ENCODE results near the gene TBXT. TPM values are rescaled to one million over a fixed set of nuclear protein-coding genes. Genes with fewer than 3 reads are reported as not detected.

The TBXT gene, protein sequence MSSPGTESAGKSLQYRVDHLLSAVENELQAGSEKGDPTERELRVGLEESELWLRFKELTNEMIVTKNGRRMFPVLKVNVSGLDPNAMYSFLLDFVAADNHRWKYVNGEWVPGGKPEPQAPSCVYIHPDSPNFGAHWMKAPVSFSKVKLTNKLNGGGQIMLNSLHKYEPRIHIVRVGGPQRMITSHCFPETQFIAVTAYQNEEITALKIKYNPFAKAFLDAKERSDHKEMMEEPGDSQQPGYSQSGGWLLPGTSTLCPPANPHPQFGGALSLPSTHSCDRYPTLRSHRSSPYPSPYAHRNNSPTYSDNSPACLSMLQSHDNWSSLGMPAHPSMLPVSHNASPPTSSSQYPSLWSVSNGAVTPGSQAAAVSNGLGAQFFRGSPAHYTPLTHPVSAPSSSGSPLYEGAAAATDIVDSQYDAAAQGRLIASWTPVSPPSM
- polyA plus RNA-seq (2013, experiment 1 of 2): not detected
- not detected for polyA plus RNA-seq (2013, experiment 2 of 2)

DNA sequence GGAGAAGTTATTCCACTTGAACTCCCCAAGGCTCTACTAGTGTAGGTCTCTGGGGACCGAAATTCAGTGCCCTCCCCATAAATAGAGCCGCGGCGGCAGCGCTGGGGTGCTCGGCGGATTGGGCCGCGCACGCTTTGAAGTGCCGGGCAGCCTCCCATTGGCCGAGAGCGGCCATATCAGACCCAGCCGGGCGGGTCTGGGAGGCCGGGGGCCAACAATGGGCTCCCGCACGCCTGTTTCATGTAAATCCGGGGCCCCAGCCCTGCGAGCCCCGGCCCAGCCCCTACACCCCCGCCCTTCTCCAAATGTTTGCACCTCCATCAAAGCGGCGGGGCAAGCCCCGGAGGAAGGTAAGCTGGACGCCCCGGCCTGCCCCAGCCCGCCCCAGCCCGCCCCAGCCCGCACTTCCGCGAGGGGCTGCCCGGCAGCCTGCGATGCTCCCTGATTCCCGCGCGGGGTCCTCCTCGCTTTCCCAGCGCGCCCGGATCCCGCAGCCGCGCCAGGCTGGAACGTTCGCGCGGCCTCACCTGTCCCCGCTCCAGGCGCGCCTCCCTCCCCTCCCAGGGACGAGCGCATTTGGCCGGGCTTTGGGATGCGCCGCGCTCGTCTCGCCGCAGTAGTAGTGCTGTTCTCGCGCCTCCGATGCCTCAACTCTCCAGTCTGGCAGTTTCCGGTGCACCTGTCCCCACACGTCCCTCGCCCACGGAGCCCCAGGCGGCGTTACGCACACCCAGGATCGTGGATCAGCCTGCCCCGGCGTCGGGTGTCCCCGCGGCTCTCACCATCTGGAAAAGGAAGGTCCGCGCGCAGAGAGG lies at the start of gene TBXT:
TSS of gene TBXT (minus strand) at position 51 of the 815 bp plus-strand sequence. CDS start 260 bp downstream, outside the sequence.
- peaks cover 57 to 97% (median 88%) of the 10 kb centered on the region in 3 experiments for H3K27me3 ChIP-seq (ENCODE audit: control insufficient read depth in 3 of 3, insufficient read depth in 3 of 3, low read depth in 1 of 3, low read length in 3 of 3)
- H3K36me3 ChIP-seq (replicated peaks in 1 of 2; ENCODE audit: control insufficient read depth in 2 of 2, insufficient read depth in 2 of 2, low read length in 2 of 2): no peaks in the 10 kb centered on the region
- no peak within 1 kb of the TSS for H4K8ac ChIP-seq (ENCODE audit: low read depth, low read length)
- H2BK5ac ChIP-seq (ENCODE audit: low read length): no peak within 1 kb of the TSS
- H3K79me1 ChIP-seq (ENCODE audit: low read depth, low read length): no peaks in the 10 kb centered on the region
- H3K9me3 ChIP-seq (replicated peaks in 1 of 2; ENCODE audit: control insufficient read depth in 2 of 2, insufficient read depth in 1 of 2, low read depth in 1 of 2, low read length in 2 of 2): peaks cover 0 to 4% of the 10 kb centered on the region in 2 donors
- no peak within 1 kb of the TSS for H2BK120ac ChIP-seq (ENCODE audit: low read depth, low read length)
- peak within 1 kb of the TSS; percentile 22 for H2BK15ac ChIP-seq (ENCODE audit: low read length)
- H2BK12ac ChIP-seq (ENCODE audit: low read length): no peak within 1 kb of the TSS
- peak within 1 kb of the TSS; percentile 54 for H2AK5ac ChIP-seq (ENCODE audit: low read depth, low read length)
- H3K4me1 ChIP-seq (ENCODE audit: control insufficient read depth in 2 of 2, insufficient read depth in 1 of 2, low read depth in 1 of 2, low read length in 2 of 2): peaks cover 0 to 17% of the 10 kb centered on the region in 2 donors
- no peak within 1 kb of the TSS for H3K27ac ChIP-seq (replicated peaks; ENCODE audit: low read length)
- no peak within 1 kb of the TSS for H4K91ac ChIP-seq (ENCODE audit: low read depth, low read length, poor library complexity)
- peak within 1 kb of the TSS in 1 of 2 donors; percentile 70 for H3K4me3 ChIP-seq (ENCODE audit: low read length in 2 of 2)
- H3K4me2 ChIP-seq (ENCODE audit: insufficient read depth, low read length, poor library complexity, severe bottlenecking): peak within 1 kb of the TSS; percentile 75
- H3K9ac ChIP-seq (ENCODE audit: low read depth, low read length, poor library complexity): no peak within 1 kb of the TSS
- peak within 1 kb of the TSS; percentile 83 for H3K18ac ChIP-seq (ENCODE audit: low read length)
- H3K23ac ChIP-seq (ENCODE audit: low read depth, low read length, poor library complexity): peak within 1 kb of the TSS; percentile 69
- no peak for DNase-seq (ENCODE audit: low spot score)
- H2AFZ ChIP-seq (ENCODE audit: low read length): peak within 1 kb of the TSS; percentile 73
- no CpG with 5 or more reads among the region's 79 CpGs for WGBS, 2 donors (ENCODE audit: extremely low coverage in 2 of 2, insufficient read length in 2 of 2, insufficient replicate concordance in 1 of 2)
- H3K4ac ChIP-seq (ENCODE audit: low read length): no peak within 1 kb of the TSS
- H3K14ac ChIP-seq (ENCODE audit: low read length): peak within 1 kb of the TSS; percentile 72

DNA sequence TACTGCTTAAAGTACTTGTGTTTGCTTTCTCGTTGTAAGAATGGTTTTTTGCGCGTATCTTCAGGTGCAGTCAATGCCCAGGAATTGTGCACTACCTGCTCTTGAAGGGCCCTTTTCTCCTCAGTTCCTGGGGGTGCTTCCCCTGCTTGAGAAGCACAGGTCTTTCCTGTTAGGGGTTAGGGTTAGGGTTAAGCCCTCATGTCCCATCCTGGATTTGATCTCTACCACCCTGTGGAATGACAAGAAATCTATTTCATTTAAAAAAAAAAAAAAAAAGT lies 39.6 kb upstream of the TBXT start:
- H3K4me3 ChIP-seq (ENCODE audit: low read length in 2 of 2): no peak overlapping the region
- H3K14ac ChIP-seq (ENCODE audit: low read length): no peak overlapping the region
- peaks cover 0 to 27% (median 0%) of the 10 kb centered on the region in 3 experiments for H3K27me3 ChIP-seq (ENCODE audit: control insufficient read depth in 3 of 3, insufficient read depth in 3 of 3, low read depth in 1 of 3, low read length in 3 of 3)
- no peak overlapping the region for H2BK15ac ChIP-seq (ENCODE audit: low read length)
- H2BK5ac ChIP-seq (ENCODE audit: low read length): no peak overlapping the region
- H3K79me1 ChIP-seq (ENCODE audit: low read depth, low read length): no peaks in the 10 kb centered on the region
- H3K4ac ChIP-seq (ENCODE audit: low read length): no peak overlapping the region
- no peak overlapping the region for H2BK120ac ChIP-seq (ENCODE audit: low read depth, low read length)
- H2BK12ac ChIP-seq (ENCODE audit: low read length): no peak overlapping the region
- no peak overlapping the region for H3K18ac ChIP-seq (ENCODE audit: low read length)
- H3K9me3 ChIP-seq (replicated peaks in 1 of 2; ENCODE audit: control insufficient read depth in 2 of 2, insufficient read depth in 1 of 2, low read depth in 1 of 2, low read length in 2 of 2): no peaks in the 10 kb centered on the region
- H2AK5ac ChIP-seq (ENCODE audit: low read depth, low read length): no peak overlapping the region
- no peak overlapping the region for H3K27ac ChIP-seq (replicated peaks; ENCODE audit: low read length)
- no peak for DNase-seq (ENCODE audit: low spot score)
- H4K8ac ChIP-seq (ENCODE audit: low read depth, low read length): no peak overlapping the region
- WGBS, 2 donors (ENCODE audit: extremely low coverage in 2 of 2, insufficient read length in 2 of 2, insufficient replicate concordance in 1 of 2): no CpG with 5 or more reads among the region's 3 CpGs
- no peaks in the 10 kb centered on the region for H3K36me3 ChIP-seq (replicated peaks in 1 of 2; ENCODE audit: control insufficient read depth in 2 of 2, insufficient read depth in 2 of 2, low read length in 2 of 2)
- H3K4me1 ChIP-seq (ENCODE audit: control insufficient read depth in 2 of 2, insufficient read depth in 1 of 2, low read depth in 1 of 2, low read length in 2 of 2): peaks cover 0 to 7% of the 10 kb centered on the region in 2 donors
- H3K4me2 ChIP-seq (ENCODE audit: insufficient read depth, low read length, poor library complexity, severe bottlenecking): no peak overlapping the region
- H2AFZ ChIP-seq (ENCODE audit: low read length): no peak overlapping the region
- no peak overlapping the region for H3K23ac ChIP-seq (ENCODE audit: low read depth, low read length, poor library complexity)
- no peak overlapping the region for H3K9ac ChIP-seq (ENCODE audit: low read depth, low read length, poor library complexity)
- H4K91ac ChIP-seq (ENCODE audit: low read depth, low read length, poor library complexity): no peak overlapping the region

DNA sequence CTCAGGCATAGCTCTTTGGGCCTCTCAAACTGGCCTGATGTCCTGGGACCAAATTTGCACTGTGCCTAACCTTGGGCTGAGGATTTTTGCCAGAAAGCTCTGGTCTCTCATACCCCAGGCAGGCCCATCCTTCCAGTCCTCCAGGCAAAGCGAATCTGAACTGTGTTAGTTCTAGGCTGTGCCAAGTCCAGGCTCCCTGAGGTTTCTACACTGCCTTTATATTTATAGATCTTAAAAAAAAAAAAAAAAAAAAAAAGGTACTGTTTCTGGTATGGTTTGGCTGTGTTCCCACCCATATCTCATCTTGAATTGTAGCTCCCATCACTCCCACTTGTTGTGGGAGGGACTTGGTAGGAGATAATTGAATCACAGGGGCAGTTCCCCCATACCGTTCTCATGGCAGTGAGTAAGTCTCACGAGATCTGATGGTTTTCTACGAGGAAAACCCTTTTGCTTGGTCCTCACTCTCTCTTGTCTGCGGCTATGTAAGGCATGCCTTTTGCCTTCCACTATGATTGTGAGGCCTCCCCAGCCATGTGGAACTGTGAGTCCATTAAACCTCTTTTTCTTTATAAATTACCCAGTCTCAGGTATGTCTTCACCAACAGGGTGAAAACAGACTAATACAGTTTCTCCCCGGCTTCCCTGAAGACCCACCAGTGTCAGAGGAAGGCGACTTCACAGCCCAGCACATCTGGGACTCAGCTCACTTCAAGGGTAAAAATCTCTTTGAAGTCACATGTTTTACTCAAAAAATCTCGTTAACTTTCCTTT lies 39.0 kb upstream of the TBXT start:
- H3K79me1 ChIP-seq (ENCODE audit: low read depth, low read length): no peaks in the 10 kb centered on the region
- no peak overlapping the region for H2AK5ac ChIP-seq (ENCODE audit: low read depth, low read length)
- no peak overlapping the region for H3K4me2 ChIP-seq (ENCODE audit: insufficient read depth, low read length, poor library complexity, severe bottlenecking)
- no peak overlapping the region for H3K18ac ChIP-seq (ENCODE audit: low read length)
- no peaks in the 10 kb centered on the region for H3K9me3 ChIP-seq (replicated peaks in 1 of 2; ENCODE audit: control insufficient read depth in 2 of 2, insufficient read depth in 1 of 2, low read depth in 1 of 2, low read length in 2 of 2)
- no peak overlapping the region for H2AFZ ChIP-seq (ENCODE audit: low read length)
- no peak overlapping the region for H3K4ac ChIP-seq (ENCODE audit: low read length)
- H3K4me1 ChIP-seq (ENCODE audit: control insufficient read depth in 2 of 2, insufficient read depth in 1 of 2, low read depth in 1 of 2, low read length in 2 of 2): peaks cover 0 to 7% of the 10 kb centered on the region in 2 donors
- no peak overlapping the region for H3K4me3 ChIP-seq (ENCODE audit: low read length in 2 of 2)
- H2BK120ac ChIP-seq (ENCODE audit: low read depth, low read length): no peak overlapping the region
- H3K14ac ChIP-seq (ENCODE audit: low read length): no peak overlapping the region
- no peak overlapping the region for H2BK5ac ChIP-seq (ENCODE audit: low read length)
- no peak overlapping the region for H3K27ac ChIP-seq (replicated peaks; ENCODE audit: low read length)
- no peak overlapping the region for H4K91ac ChIP-seq (ENCODE audit: low read depth, low read length, poor library complexity)
- H3K9ac ChIP-seq (ENCODE audit: low read depth, low read length, poor library complexity): no peak overlapping the region
- no peaks in the 10 kb centered on the region for H3K36me3 ChIP-seq (replicated peaks in 1 of 2; ENCODE audit: control insufficient read depth in 2 of 2, insufficient read depth in 2 of 2, low read length in 2 of 2)
- no CpG with 5 or more reads among the region's 8 CpGs for WGBS, 2 donors (ENCODE audit: extremely low coverage in 2 of 2, insufficient read length in 2 of 2, insufficient replicate concordance in 1 of 2)
- no peak overlapping the region for H2BK15ac ChIP-seq (ENCODE audit: low read length)
- no peak overlapping the region for H2BK12ac ChIP-seq (ENCODE audit: low read length)
- H3K23ac ChIP-seq (ENCODE audit: low read depth, low read length, poor library complexity): no peak overlapping the region
- no peak for DNase-seq (ENCODE audit: low spot score)
- H3K27me3 ChIP-seq (ENCODE audit: control insufficient read depth in 3 of 3, insufficient read depth in 3 of 3, low read depth in 1 of 3, low read length in 3 of 3): peaks cover 0 to 31% (median 0%) of the 10 kb centered on the region in 3 experiments
- H4K8ac ChIP-seq (ENCODE audit: low read depth, low read length): no peak overlapping the region

All from neuronal stem cell (in vitro differentiated cells).